GM21723 (cell line): ENCODE results near the gene GRWD1.
A peak's percentile ranks its signal among the peaks of the same experiment; 100 is the strongest.
"Not testable (repeated sequence)": the region's sequence is repeated elsewhere in the genome, so short reads cannot be mapped to it uniquely, and the experiment has no call there.

ENCODE experiments used
- ATAC-seq: cut with Tn5 transposase; IDR thresholded peaks from one replicate; pipeline ENCODE4 v1.9.1; 2021; ENCODE audit warnings: mild to moderate bottlenecking, moderate library complexity; ENCODE audit not compliant: unreplicated experiment

GRWD1 gene

GRCh38 chr19:48478339-48479256 is 32.8 kb downstream of the GRWD1 start:
- no peak for ATAC-seq

GRCh38 chr19:48479686-48480085 is 33.9 kb downstream of the GRWD1 start:
- ATAC-seq, result no peak

GRCh38 chr19:48480183-48480557 is 34.4 kb downstream of the GRWD1 start:
- ATAC-seq, result no peak

GRCh38 chr19:48480558-48481500 is 35.0 kb downstream of the GRWD1 start:
- ATAC-seq, result no peak

- ATAC-seq, result no peak
These were observed 36.3 kb downstream of the GRWD1 start for GRCh38 chr19:48481846-48482639.

- no peak for ATAC-seq
These were observed 37.5 kb downstream of the GRWD1 start for GRCh38 chr19:48483301-48483700.

GRCh38 chr19:48484247-48484893 is 38.6 kb downstream of the GRWD1 start:
- no peak for ATAC-seq

- ATAC-seq, result no peak
These were observed 39.3 kb downstream of the GRWD1 start for GRCh38 chr19:48484931-48485612.

GRCh38 chr19:48486706-48487105 is 40.9 kb downstream of the GRWD1 start:
- ATAC-seq, result not testable (repeated sequence)

GRCh38 chr19:48487544-48487943 is 41.8 kb downstream of the GRWD1 start:
- ATAC-seq, result no peak

GRCh38 chr19:48487948-48488347 is 42.2 kb downstream of the GRWD1 start:
- ATAC-seq, result no peak

- ATAC-seq, result not testable (repeated sequence)
These were observed 42.7 kb downstream of the GRWD1 start for GRCh38 chr19:48488478-48488877.

GRCh38 chr19:48489608-48490216 is 43.9 kb downstream of the GRWD1 start:
- no peak for ATAC-seq

- no peak for ATAC-seq
These were observed 45.4 kb downstream of the GRWD1 start for GRCh38 chr19:48490981-48491792.

GRCh38 chr19:48491793-48492123 is 46.0 kb downstream of the GRWD1 start:
- no peak for ATAC-seq

GRCh38 chr19:48492925-48493717 is 47.3 kb downstream of the GRWD1 start:
- ATAC-seq, result peak; percentile 74

GRCh38 chr19:48493718-48494401 is 48.1 kb downstream of the GRWD1 start:
- peak; percentile 20 for ATAC-seq
